Hematopoietic multipotent progenitor cell treated with erythropoietin and hydrocortisone succinate and interleukin-3 and kit ligand, for 4 days (in vitro differentiated cells): Measurements from ENCODE around the gene CDK4.

Experiments
- DNase-seq: peaks from one replicate; pipeline ENCODE4 v3.0.0-alpha.2; 2015

Gene CDK4

DNA sequence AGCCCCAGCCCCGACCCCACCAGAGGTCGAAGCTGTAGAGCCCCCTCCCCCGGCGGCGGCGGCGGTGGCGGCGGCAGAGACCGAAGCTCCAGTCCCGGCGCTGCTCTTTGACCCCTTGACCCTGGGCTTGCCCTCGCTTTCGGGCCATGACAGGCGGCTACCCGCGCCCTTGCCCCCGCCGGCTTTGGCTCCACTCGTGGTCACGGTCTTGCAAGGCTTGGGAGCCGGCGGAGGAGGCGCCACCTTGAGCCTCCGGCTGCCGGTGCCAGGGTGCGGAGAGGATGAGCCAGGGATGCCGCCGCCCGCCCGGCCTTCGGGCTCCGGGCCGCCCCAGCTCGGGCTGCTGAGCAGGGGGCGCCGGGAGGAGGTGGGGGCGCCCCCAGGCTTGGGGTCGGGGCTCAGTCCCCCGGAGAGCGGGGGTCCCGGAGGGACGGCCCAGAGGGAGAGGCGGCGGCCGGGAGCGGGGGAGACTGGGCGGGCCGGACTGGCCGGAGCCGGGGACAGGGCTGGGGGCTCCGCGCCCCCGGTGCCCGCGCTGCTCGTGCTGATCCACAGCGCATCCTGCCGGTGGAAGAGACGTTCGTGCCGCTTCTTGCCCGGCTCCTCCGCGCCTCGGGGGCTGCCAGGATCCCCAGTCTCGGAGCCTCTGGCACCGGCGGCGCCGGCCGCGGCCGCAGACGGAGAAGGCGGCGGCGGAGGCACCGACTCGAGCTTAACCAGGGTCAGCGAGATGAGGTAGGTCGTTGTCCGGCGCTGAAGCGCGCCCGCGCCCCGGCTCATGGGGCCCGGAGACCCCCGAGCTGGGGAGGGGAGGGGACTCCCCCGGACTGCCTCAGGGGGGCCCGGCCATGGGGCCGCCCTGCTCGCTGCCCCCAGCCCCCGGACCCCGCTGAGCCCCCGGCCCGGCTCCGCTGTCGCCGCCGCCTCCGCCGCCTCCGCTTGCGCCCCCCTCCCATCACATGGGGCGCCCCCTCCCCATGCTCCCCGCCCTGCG is 14.3 kb downstream of the CDK4 start:
- DNase-seq, result no peak

DNA sequence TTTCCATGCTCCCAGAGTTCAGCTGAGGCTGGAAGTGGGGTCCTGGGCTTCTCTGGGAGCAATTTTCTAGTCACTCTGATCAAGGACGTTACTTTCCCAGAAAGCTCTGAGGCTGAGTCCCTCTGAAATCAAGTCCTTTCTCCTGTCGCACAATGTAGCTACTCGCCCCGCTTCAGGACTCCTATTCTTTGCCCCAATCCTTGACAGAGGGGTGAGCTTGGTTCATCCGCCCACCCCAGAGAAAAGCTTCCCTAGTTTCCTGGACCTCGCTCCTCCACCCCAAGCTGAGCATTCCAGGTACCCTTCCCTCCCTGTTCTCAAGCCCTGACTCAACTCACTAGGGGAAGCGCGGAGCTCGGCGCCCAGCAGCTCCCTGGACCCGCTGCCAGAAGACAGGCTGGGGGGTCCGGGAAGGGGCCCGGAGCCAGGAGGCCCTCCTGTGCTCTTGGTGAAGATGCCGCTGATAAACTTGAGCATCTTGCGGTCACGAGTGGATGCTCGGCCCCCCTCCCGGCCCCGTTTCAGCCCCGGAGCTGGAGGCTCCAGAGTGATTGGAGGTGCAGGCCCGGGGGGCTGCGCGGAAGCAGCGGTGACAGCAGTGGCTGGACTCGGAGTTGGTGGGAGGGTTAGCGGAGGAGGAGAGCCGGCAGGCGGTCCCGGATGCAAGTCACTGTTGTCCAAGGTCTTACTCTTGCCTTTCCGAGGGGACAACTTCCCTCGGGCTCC is 15.2 kb downstream of the CDK4 start:
- no peak for DNase-seq

DNA sequence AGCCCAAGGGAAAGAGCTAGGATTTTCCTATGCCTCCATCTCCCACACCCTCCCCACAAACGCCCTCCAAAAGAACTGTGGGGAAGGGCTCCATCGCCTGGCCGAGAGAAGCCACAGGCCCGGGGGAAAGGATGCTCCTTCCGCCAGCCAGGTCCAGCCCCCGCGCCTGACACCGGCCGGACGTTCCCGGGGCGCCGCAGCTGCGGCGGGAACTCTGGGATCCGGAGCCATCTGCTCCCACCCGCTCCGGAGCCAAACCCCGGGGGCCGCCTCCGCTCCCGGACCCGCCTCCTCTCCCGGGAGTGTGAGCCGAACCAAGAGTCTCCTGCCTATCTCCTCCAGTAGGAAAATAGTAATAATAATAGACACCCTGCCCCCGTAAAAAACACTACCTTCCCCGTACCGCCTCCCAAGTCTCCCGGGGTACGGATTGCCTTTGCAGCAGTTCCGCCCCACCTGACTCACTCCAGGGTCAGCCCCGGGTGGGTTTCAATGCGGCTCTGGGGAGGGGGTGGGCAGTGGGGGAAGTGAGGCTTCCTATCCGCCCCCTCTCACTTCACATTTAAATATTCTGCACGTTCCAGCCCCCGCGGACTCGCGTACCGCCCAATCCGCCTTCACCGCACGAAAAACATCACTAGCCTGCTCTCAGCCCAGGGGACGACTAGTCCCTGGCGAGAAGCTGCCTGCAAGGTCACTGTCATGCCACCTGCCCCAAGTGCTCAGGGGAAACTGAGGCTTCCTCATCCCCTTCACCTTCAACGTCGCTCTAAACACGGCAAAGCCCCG is 16.0 kb downstream of the CDK4 start:
- DNase-seq, result no peak

DNA sequence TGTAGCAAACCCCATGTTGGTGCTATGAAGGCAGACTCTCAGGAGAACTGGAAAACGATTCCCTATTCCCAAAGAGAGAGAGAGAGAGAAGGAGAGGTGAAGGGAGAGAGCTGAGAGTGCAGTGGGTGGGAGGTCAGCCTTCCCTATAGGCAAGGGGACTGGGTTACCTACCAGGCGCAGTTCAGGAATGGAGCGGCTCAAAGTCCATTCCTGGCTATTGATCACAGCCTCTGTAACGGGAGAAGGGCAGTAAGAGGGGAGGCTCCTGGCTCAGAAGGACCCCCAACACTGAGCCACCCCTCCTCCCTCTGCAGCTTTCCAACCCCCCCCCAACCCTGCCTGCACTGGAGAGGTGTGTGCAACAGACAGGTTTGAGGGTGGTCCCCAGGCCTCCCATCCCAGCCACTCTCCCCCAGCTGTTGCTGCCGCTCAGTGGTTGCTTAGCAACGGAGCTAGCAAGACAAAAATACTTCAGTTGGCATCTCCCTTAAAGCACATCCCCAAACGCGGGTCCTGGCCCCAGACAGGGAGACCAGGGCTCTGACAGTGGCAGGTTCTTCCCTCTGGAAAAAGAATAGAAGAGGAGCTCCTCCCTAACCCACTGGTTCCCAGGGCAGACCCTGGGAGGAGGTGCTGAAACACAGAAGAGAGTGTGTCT is 16.8 kb downstream of the CDK4 start:
- DNase-seq, result peak; percentile 15

DNA sequence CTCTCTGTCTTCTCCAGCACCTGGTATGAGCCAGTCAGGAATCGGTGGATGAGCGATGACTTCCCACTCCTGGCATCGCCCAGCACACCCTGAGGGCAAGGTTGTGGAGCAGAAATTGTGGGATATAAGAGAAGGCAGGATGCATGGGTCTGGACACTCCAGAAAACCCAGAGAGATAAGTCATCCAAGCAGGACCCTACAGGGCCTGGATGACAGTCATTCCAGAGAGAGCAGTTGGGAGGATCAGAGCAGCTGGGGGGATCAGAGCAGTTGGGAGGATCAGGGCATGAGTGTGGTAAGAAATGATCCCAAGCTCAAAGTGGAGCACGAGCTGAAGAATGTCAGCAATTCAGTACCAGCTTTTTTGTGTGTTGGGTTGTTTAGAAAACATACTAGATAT is 17.5 kb downstream of the CDK4 start:
- no peak for DNase-seq

DNA sequence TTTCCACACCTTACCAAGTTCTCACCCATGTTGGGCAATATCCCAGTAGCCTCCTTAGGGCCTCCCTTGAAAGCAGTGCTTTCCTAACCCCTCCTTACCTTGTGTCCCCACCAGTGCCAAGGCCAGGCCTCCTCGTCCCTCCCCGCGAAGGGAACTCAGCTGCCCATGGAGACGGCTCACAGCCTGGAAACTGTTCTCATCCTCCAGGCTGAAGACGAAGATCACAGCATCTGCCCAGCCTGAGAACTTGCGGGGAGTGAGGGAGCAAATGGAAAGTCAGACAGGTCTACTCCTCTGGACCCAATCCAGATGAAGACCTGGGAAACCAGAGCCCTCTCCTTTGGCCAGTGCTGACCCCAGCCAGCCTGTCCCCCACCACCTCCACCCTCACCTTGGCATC is 18.2 kb downstream of the CDK4 start:
- DNase-seq, result no peak

DNA sequence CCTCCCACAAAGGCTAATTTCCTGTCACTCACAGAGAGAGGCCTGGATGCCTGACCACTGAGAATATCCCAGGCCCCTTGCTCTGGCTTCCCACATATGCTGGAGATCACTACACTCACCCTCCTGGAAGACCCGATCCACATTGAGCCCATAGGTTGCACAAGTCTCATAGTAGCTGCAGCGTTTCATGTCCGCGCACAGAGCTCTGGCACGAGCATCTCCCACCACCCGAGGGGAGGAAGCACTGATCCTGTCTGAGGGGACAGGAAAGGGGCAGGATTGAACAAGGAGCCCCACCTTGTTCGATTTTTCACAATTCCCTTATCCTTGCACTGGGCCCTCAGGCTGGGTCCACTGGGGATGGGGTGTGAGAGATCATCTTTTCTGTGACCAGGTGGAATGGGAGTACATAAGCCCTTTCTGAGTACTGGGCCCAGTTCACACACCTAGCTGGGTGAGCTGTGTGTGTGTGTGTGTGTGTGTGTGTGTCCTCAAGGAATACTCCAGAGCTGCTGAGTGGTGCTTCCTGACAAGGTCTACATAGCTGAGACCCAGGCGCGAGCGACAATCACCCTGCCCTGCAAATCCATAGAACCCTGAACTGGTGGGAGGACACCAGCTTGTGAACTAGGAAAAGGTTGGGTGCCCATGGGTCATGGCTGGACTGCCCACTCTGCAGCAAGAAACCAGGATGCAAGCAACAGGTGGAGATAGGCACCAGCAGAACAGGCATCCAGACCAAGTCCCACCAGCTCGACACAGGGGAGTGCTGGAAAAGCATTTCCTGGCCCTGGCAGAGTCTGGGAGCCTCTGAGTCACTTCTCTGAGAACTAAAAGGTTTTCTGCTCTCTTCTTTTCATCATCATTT is 19.1 kb downstream of the CDK4 start:
- no peak for DNase-seq

DNA sequence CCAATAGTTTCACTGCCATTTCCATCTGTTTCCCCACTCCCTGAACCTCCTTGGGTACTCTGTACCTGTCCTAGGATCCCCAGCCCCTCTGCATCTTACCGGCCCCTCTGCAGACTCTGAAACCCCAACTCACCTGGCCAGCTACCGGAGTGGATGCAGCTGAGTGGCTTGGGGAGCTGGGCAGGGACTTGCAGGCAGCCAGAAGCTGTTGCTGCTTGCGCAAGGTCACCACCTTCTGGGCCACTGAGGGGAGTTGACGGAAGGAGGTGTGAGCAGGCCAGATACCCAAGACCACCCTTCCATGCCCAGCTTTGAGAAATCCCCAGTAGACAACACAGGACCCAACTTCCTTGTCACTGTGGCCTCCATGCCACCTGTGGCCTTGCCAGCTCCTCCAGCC is 19.8 kb downstream of the CDK4 start:
- no peak for DNase-seq

DNA sequence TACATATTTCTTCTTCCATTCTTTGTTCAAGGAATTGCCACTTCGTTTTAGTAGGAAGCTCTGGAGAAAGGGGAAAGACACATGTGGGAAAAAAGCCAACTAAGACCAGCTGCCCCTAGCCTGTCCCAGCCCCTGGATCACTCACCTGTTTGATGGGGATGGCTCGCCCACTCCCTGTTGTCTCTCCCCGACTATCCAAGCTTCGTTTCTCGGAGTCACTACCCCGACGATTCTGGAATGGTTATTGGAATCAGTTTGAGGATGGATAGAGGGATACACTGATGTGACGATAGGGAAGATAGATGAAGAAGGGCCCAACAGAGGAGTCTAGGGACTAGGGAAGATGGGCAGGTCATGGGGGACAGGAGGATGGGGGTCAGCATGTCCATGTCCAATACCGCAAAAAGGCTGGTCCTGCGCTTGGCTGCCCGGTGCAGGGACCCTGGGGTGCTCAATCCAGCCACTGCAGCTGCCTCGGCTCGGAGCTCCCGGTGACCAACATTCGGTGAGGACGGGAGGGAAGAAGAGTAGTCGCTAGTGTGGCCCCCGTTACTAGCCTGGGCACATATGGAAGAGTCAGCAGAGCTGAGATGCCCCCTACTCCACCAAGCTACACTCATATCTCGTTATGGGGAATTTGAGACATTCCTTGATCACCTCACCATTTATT is 20.6 kb downstream of the CDK4 start:
- no peak for DNase-seq

DNA sequence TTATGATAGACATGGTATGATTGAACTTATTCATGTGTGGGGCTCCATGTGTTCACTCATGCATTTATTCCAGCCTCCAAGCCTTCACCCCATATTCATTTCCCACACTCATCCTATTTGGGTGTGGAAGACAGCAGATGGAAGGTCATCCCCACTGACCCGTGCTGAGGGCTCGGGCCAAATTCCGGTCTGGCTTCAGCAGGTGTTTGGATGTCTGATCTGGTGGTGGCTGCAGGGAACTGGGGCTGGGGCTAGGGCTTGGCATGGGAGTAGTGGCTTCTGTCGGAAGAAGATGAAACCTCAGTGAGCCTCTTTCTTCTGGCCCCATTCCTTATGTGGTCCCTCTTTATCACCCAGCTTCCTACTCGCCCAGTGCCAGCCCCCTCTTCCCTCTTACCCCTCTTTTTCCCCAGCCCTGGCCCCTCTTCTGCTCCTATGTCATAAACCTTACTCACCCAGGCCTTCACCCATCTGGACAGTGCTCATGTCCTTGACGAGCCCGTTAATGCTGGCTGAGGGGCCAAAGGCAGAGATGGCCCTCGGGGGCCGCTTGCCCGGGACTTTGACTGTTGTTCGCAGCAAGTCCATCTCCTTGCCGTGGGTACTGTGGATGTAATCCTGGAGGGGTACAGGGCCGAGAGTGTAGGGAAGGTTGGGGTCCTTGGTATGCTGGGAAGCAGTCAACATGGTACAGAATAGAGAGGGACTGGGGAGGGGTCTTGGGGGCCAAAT is 21.6 kb downstream of the CDK4 start:
- DNase-seq, result no peak

DNA sequence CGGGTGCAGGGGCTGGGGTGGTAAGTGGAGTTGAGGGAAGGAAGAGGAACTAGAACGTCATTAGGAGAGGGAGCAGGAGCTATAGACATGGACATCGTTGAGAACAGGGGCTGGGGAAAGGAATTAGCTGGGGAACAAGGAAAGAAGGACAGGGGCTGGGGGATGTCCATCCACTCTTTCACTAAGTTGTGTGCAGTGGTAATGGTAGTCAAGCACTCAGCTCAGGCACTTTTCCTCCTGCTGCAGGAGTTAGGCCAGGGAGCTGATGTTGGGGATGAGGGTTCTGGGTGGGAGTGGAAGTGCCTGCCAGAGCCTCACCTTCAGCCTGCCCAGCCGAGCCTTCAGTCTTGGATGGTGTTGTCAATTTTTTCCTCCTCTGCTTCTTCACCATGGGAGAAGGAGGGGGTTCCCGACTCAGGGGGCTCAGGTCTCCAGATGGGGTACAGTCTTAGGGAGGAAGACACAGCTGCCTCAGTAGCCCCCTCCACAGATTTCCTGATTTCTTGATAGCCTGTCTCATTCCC is 22.7 kb downstream of the CDK4 start:
- DNase-seq, result no peak

DNA sequence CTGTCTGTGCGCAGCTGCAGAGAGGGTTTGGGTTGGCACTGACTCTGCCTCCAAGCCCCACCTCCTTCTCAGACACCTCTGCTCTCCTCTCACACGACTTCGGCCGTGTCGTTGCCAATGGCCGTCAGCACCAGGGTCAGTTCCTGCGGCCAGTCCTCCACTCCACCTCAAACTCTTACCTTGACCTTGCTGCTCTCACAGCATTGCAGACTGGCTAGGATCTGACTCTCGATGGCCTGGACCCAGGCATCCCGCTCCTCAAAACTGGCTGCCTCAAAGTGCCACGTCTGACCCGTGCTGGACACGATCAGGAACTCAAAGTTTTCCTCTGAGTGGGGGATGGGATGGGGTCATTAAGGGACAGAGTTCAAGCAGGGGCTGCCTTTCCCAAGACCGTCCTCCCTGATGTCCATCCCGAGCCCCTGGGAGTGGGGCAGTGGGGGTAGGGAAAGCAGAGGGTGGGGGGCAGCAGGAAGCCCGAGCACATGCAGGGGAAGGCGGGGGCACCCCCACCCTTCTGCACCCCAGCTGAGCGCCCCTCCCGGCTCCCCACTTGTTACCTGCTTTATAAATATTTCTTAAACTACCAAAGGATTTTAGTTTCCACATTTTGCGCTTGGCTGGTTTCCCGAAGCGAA is 24.2 kb downstream of the CDK4 start:
- no peak for DNase-seq

DNA sequence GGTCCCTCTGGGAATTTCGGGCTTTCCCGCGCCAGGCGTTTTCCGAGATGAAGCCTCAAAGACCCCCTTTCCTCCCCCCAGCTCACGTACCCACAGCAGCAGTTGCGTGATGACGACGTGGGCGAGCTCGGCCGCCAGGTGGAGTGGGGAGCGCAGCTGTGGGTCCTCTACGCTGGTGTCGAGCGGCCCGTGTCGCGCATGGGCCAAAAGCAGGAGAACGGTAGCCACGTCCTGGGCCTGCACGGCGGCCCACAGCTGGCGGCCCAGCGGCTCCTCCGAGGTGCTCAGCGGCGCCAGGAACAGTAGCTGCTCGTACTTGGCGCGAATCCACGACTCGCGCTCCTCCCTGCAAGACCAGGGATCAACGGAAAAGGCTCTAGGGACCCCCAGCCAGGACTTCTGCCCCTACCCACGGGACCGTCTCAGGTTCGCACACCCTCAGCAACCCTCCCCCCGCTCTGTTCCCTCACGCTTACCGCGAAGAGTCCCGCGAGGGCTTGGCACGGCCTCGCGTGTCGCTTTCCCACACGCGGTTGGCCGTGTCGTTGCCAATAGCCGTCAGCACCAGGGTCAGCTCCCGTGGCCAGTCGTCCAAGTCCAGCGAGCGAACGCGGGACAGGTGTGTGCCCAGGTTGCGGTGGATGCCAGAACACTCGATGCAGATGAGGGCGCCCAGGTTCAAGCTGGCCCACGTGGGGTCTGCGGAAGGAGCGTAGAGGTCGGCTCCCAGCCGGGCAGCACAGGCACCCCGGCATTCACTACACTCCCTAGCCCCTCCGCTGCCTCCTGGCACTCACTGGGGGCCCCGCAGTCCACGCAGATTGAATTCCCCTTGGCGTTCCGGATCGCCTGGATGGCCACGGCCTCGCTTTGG is 25.0 kb downstream of the CDK4 start:
- no peak for DNase-seq

DNA sequence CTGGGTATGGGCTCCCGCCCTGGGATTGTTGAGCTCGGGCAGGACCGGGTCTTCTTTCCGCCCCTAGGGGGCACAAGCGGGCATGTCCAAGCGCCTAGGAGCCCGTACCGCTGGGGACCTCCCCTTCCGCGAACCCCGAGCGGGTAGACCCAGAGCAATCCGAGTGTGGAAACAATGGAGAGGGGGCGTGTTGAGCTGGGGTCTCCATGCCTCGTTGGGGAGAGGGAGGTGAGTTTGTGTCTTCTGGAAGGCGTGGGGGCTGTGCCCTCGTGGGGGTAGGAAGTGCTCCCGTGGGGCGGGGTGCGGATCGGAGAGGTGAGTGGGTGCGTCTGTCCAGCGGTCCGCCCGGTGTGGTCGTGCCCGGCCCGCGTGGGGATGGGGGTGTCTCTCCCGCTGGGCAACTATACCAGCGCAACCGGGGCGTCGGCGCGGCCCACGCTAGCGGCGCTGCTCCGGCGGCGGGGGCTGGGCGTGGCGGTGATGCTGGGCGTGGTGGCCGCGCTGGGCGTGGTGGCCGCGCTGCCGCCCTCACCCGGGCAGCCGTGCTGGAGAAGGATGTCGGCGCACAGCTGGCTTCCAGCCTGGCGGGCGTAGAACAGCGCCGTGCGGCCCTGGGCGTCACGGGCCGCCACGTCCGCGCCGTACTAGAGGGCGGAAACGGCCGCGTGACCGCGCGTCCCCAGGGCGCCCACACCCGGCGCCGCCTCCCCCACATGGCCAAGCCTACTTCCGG is 25.8 kb downstream of the CDK4 start:
- peak; percentile 54 for DNase-seq

DNA sequence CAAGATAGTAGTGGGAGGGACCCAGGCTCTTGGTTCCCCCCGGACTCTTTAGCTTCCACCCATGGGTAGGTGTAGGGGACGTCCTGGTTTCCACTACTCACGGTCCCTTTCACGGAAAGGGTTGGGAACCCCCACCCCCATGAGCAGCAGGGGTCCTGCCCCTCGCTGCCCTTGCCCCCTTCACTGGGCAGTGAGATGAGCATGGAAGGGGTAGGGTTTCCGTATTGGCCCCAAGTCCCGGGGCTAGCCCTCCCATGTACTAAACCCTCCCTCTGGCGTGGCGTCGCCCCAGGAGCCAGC is 26.3 kb downstream of the CDK4 start:
- DNase-seq, result no peak

DNA sequence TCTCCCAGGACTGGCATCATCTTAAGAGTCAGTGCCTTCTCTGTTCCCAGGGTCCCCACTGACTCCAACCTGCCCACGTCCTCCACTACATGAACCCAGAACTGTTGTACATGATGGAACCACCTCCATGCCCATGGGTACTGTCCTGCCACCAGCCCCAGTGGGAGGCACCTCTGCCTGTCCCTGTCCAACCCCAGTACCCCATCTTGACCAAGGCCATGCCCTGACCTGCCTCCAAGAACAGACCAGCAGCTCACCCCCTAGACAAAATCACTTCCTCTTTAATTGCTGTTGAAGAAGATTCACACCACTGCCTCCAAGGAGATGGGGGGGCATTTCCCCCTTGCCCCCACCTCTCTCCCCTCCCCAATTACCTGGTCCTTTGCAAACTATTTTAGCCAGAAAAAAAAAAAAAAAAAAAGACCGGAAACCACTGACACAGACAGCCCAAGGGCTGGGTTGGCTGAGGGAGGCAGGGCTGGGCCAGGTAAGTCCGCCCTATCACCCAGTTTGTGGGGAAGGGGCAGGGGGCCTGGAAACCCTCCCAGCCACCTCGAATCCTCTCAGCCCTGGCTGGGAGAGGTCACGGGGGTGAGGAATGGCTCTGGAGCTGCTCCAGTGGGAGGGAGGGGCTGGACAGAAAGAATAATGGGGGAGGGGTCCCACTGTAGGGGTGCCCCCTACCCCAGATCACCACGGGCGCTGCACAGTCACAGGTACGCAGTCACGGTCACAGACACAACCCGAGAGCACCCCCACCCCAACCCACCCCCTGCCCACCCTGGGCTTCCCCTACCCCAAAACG is 27.0 kb downstream of the CDK4 start:
- no peak for DNase-seq
